ENCODE results near the gene YIPF7. TPM values are rescaled to one million over a fixed set of nuclear protein-coding genes. Genes with fewer than 3 reads are reported as not detected.

Gene YIPF7
- total and polyA plus RNA-seq, 9 of the 15 experiments (the other 6 are each of a cell fraction or from before 2014, with no cell fraction given): 0.14 TPM; not detected in 8

DNA sequence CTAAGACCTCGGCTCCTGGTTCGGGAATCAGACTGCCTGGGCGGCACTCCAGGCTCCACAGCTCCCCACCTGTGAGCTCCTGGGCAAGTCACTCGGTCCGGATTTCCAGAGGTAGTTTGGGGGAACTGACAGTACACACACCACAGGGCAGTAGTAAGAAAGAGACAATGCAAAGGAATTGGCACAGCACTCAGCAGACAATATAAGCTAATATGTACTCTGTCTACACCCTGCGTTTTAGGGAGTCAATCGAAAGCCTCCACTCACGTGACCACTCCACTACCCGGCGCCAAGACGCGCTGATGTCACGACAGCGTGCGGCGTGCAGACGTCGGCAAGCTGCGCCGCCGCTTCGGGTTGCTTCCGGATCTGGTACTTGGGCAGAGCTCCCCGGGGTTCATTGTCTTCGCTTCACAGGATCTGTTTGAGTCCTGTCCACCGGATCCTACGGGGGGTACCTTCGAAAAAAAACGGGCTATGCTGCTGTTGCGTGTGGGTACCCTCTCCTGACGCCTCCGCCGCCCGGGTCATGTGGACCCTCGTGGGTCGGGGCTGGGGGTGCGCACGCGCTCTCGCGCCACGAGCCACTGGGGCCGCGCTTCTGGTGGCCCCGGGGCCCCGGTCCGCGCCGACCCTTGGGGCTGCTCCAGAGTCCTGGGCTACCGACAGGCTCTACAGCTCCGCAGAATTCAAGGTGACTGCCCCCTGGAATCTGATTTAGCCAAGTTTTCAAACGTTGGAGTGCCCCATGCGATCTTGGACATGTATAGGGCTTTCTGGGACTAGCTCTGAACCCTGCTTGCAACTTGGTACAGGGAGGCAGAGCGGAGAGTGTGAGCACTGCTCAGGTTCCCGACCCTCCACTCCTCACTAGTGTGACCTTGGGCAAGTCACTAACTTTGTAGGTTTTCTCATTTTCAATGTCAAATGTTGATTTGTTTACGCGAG is 26.9 kb upstream of the YIPF7 start, which contains the start of gene GUF1 (continued):
- TF ChIP-seq GMEB1 (CRISPR knock-in tag; IDR thresholded peaks at IDR 0.05) (peak; percentile 100), ZC3H8 (IDR thresholded peaks at IDR 0.05) (no peak), PCBP2 (IDR thresholded peaks at IDR 0.05; ENCODE audit: low read depth, low read length, poor library complexity, severe bottlenecking) (no peak), SP1 (CRISPR knock-in tag; IDR thresholded peaks at IDR 0.05) (0 out of 2 replicates have a peak, but pooled peaks have one; percentile 15), EHMT2 (IDR thresholded peaks at IDR 0.05) (no peak), ZNF707 (CRISPR knock-in tag; conservative IDR thresholded peaks at IDR 0.05) (no peak), ARNT (IDR thresholded peaks at IDR 0.05) (no peak), MXI1 (IDR thresholded peaks at IDR 0.05; ENCODE audit: low read depth, low read length) (no peak), ZNF764 (CRISPR knock-in tag; IDR thresholded peaks at IDR 0.05; ENCODE audit: low read depth) (no peak), GATAD2A (IDR thresholded peaks at IDR 0.05) (no peak), TRIM24 (IDR thresholded peaks at IDR 0.05) (no peak), CHCHD3 (CRISPR knock-in tag; IDR thresholded peaks at IDR 0.05) (no peak), ZNF57 (CRISPR knock-in tag; IDR thresholded peaks at IDR 0.05) (no peak), PTBP1 (IDR thresholded peaks at IDR 0.05; ENCODE audit: low read depth, low read length) (no peak), LCOR (CRISPR knock-in tag; IDR thresholded peaks at IDR 0.05) (no peak), MTF1 (CRISPR knock-in tag; IDR thresholded peaks at IDR 0.05; ENCODE audit: borderline replicate concordance) (no peak), ARID1B (IDR thresholded peaks at IDR 0.05) (0 out of 2 replicates have a peak, but pooled peaks have one; percentile 17), ZNF280B (CRISPR knock-in tag; IDR thresholded peaks at IDR 0.05) (no peak), POLR3A (IDR thresholded peaks at IDR 0.05; ENCODE audit: borderline replicate concordance, extremely low read depth, insufficient read depth, insufficient read length) (no peak), ZBTB33 (CRISPR knock-in tag; IDR thresholded peaks at IDR 0.05) (no peak), RHOXF2B (CRISPR knock-in tag; conservative IDR thresholded peaks at IDR 0.05) (no peak), CHD1 (IDR thresholded peaks at IDR 0.05; ENCODE audit: low read length) (no peak)
- TF ChIP-seq, protein P1, sequence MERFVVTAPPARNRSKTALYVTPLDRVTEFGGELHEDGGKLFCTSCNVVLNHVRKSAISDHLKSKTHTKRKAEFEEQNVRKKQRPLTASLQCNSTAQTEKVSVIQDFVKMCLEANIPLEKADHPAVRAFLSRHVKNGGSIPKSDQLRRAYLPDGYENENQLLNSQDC (CRISPR knock-in tag; IDR thresholded peaks at IDR 0.05): no peak
